ENCODE measurements around the gene LIPA. TPM values are rescaled to one million over a fixed set of nuclear protein-coding genes. Genes with fewer than 3 reads are reported as not detected.
A peak's percentile ranks its signal among the peaks of the same experiment; 100 is the strongest.
"Not testable (repeated sequence)": the region's sequence is repeated elsewhere in the genome, so short reads cannot be mapped to it uniquely, and the experiment has no call there.

Gene LIPA
- total RNA-seq: 62.5 and 142 TPM in 2 replicates

DNA sequence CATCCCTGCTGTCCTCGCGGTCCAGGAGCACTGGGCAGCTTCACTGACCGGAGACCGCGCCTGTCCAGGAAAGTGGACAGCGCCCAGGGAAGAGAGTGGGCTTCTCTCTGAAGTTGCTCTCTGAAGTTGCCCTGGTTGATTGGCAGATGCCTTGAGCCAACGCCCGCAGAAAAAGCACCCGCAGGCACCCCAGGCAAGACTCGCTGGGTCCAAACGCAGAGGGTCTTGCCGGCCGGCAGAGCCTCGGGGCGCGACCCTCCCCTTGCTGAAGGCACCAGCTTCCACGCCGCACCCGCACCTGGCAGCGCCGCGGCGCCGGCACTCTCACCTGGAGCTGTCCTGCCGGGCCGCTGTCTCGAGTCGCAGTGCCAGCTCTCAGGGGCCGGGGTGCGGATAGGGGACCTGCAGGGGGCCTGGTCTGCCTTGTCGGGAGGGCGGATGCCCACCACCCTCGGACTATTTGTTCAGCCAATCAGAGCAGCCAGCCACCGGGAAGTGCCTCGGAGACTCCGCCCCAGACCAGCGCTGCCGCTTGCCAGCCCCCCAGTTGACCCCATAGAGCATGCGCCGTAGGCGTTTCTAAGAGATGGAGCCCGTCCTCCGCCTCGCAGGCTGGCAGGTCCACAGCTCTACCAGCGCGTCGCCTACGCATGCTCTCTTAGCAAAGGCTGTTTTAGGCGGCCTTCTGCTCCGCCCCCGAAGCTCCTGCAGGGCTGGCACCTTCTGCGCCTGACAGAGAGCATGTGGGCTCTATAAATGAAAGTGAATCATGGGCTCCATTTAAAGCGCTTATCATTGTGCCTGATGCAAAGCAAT is at the start of gene LIPA:
TSS of gene LIPA (minus strand) at position 367 of the 816 bp plus-strand sequence. CDS start 4,127 bp downstream, outside the sequence.
- DNase-seq (ENCODE audit: low read depth in 2 of 2): peak; percentile 89 to 94

DNA sequence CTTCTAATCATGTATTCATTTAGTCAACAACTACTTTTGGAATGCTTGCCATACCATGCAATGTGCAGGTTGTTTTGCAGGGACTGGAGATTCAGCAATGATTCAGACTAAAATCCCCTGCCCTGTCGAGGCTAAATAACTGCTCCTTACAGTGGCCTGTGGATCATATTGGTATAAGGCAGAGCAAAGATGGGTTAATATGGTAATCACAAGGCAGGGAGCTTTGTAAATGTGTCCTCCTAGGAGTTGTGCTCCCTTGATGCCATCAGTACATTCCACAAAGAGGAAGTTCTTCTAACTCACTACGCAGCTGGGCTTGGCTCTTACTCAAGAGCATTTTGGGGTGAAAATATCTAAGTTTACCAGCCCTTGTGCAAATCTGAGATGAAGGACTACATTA is 49.7 kb upstream of the LIPA start:
- DNase-seq (ENCODE audit: low read depth in 2 of 2): no peak

DNA sequence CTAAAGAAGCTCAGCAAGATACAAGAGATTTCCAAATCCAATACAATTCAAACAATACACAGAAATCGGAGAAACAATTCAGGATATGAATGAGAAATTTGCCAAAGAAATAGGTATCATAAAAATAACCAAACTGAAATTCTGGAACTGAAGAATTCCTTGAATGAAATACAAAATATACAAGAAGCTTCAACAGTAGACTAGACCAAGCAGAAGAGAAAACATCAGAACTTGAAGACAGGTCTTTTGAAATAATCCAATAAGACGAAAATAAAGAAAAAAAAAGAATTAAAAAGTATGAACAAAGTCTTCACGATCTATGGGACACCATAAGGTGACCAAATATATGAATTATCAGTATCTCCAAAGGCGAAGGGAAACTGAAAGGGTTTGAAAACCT is 47.5 kb upstream of the LIPA start:
- DNase-seq (ENCODE audit: low read depth in 2 of 2): no peak

DNA sequence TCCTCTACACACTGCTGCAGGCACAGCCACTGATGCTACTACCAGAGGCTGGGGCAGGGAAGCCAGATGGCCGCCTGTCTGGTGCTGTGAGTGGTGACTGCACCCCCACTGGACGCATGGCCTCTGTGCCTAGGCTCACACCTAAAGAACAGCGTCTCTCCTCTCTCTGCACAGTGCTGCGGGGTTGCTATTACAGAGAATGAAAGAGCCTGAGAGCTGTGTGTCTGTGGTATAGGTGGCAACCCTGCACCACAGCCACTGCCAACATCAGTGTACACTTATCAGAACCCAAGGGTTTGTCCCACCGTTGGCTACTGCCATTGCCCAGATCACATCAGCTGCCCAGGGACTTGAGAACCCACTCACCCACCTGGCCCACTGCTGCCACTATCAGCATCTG is 46.2 kb upstream of the LIPA start:
- no peak for DNase-seq (ENCODE audit: low read depth in 2 of 2)

DNA sequence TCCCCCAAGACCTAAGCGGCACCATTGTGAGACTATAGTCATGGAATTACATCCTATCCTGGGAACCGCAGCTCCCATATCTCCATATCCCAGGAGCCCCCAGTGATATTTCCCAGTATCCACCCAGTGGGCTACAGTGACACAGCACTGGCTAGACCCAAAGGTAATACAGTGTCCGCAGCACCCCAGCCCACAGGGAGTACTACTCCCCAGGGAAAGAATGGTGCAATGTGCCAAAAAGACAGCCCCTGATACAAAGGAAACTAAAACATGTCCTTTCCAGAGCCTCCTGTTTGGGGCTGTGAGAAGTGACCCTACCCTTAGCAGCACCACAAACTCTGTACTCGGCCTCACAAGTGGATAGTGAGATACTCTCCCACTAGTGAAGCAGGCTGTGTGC is 45.8 kb upstream of the LIPA start:
- no peak for DNase-seq (ENCODE audit: low read depth in 2 of 2)

DNA sequence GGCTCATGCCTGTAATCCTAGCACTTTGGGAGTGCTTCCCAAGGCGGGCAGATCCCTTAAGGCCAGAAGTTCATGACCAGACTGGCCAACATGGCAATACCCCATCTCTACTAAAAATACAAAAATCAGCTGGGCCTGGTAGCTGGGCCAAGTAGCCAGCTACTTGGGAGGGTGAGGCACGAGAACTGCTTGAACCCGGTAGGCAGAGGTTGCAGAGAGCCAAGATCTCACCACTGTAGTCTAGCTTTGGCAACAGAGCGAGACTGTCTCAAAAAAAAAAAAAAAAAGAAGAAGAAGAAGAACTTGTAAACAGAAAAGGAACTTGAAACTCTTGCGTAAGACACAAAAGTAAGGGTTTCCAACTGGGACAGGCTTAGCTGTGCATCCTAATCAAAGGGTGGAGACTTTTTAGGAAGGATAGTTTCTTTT is 44.7 kb upstream of the LIPA start:
- no peak for DNase-seq (ENCODE audit: low read depth in 2 of 2)

DNA sequence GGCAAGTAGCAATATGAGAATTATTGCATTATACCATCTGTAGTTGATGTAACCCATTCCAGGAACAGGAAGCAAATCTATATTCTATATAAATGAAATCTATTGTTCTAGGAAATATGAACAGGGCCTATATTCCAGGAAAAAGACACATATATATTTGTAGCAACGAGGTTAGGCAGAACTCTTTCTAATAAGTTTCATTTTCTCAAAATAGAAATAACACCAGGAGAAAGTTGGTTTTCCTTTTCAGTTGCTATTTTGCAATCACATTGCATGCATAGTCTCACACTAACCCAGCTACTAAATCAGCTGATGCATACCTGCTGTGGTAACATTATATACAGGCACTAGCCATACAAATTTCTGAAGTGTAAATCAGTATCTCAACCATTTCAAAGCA is 44.0 kb upstream of the LIPA start:
- no peak for DNase-seq (ENCODE audit: low read depth in 2 of 2)

DNA sequence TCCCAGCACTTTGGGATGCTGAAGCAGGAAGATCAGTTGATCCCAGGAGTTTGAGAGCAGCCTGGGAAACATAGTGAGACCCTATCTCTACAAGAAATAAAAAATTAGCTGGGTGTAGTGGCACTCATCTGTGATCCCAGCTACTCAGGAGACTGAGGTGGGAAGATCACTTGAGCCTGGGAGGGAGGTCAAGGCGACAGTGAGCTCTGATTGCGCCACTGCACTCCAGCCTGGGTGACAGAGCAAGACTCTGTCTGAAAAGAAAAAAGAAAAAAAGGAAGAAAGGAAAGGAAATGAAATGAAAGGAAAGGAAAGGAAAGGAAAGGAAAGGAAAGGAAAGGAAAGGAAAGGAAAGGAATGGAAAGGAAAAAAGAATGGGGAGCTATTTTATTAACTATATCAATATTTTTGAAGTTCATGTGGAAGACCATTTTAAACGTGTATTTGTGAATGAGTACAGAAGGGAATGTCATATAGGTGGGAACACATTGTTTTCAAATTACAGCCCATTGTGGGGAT is 43.2 kb upstream of the LIPA start:
- DNase-seq (ENCODE audit: low read depth in 2 of 2): no peak

DNA sequence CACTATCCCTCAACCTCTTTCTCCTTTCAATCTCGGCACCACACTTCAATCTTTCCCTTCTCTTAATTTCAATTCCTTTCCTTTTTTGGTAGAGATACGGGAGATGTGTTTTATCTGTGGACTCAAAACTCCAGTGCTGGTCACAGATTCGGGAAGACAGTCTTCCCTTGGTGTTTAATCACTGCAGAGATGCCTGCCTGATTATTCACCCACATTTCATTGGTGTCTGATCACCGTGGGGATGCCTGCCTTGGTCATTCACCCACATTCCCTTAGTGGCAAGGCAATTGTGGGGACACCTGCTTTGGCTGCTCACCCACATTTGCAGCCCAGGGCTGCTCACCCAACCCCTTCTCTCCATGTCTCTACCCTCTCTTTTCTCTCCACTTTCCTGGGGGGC is 33.7 kb upstream of the LIPA start:
- DNase-seq (ENCODE audit: low read depth in 2 of 2): not testable (repeated sequence)

DNA sequence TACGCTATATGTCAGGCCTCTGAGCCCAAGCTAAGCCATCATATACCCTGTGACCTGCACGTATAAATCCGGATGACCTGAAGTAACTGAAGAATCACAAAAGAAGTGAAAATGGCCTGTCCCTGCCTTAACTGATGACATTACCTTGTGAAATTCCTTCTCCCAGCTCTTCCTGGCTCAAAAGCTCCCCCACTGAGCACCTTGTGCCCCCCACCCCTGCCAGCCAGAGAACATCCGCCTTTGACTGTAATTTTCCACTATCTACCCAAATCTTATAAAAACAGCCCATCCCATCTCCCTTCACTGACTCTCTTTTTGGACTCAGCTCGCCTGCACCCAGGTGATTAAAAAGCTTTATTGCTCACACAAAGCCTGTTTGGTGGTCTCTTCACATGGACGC is 33.1 kb upstream of the LIPA start:
- not testable (repeated sequence) for DNase-seq (ENCODE audit: low read depth in 2 of 2)

DNA sequence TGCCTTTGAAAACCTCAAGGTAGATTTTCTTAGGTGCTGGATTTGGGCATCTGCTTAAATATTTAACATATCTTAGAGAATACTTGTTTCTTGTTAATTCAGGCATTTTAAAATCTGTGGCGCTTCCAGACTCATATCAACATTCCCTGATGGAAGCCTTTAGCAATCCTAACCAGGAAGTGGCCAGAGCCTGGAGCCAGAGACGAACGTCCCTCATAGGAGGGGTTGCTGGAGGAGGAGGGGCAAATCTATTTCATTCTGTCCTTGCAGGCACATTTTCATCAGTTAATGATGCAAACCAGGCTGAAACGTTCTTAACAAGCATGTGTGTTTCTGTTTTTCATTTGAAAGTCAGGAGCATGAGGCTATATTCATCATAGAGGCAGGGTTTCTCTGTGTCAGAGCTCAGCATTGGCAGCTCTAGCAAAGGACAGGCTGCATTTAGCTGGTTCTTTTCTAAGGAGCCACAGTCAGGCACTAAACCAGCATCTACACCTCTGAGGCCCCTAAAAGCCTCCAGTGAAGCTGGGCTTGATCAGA is 32.4 kb upstream of the LIPA start:
- DNase-seq (ENCODE audit: low read depth in 2 of 2): no peak

DNA sequence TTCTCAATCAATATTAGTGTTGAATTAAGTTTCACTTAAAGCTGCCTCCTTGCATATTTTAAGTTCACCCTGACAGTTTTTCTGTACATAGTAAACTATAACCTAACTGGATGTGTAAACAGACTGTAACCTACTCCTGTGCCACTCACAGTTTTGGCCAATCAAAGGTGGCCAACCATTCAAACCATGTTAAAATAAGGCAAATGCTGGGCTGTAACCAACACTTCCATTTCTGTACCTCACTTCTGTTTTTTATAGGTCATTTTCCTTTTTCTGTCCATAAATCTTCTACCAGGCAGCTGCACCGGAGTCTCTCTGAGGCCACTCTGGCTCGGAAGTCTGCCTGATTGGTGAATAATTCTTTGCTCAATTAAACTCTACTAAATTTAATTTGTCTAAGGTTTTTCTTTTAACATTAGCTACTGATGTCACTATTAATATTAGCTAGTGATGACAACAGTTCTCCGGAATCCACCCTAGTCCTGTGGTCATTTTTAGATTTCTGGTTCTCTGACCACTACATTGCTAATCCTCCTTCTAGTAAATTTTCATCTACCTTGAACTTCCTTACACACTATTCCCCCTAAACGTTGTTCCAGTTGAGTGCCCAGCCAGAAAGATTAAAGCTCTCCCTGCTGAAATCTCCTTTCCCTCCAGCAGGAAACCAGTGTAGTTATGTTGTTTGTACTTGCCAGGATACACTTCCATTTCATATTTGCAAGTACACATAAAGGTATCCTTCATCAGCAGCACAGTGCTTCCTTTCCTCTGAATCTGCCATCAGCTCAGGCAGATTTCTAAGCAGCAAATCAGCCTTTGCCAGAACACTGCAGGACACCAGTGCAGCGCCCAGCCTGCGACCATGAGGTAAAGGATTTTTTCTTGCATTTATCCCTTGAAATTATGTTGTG is 31.7 kb upstream of the LIPA start:
- no peak for DNase-seq (ENCODE audit: low read depth in 2 of 2)

DNA sequence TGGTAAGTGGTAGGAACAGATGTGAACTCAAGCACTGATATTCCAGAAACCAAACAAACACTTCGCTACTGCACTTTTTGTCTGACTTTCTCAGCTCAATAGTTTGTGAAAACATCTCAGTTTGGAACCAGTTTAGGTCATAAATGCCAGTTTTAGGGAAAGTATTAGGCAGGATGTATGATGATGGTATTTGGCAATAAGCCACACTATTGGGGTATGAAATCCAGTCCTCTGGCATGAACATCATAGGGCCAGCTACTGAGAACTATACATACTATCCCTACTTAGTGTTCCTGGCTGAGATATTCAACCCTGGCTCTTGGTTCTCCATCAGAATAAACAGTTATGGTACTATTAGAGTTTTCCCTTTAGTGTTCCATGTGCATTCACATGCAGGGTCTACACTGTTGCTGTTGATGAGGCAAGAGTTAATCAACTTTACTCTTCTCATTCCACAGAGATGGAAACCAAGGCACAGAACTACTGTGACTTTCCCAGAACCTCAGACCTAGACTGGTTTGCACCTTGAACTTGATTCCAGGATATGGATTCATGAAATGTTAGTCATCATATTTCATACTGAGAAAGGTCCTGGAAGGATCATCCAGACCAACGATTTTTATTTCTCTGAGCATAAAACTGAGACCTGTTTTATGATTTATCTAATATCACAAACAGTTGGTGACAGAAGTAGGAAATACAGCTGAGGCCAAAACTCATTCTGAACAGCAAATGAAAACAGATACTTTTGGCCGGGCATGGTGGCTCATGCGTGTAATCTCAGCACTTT is 30.2 kb upstream of the LIPA start:
- no peak for DNase-seq (ENCODE audit: low read depth in 2 of 2)

DNA sequence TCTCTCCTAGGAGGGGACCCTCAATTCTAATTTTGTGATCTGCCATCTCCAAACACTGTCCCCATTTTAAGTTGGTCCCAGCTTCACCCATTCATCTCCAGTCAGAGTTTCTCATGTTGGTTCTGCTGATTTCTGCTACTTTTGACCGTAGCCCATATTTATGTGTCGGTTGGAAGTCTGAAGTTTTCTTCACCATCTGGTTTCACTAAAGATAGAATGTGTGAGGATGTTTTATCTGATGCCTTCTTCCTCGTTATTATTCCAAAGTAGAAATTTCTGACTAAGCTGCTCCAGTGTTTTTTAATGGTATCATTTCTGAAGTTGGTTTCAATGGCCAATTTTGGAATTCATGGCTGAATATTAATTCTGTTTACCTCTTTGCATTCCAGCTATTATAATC is 28.9 kb upstream of the LIPA start:
- no peak for DNase-seq (ENCODE audit: low read depth in 2 of 2)

DNA sequence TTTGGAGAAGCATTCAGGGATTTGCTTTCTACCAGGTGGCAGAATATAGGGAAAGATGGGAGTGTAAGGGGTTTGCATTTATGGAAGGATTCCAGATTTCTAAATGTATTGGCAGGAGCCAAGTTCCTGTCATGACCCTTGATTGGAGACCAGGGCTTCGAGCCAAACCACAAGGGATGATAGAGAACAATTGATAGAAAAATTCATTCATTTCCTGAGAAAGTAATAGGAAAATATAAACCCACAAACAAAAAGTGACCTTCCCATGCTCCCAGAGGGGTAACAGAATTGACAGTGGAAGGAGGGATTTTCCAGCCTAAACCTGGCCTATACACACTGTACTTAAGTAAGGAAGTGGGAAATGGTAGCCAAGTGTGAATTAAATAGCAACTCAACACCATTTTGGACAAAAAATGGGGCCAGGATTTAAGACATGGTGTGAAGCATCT is 27.9 kb upstream of the LIPA start:
- peak; percentile 97 to 99 for DNase-seq (ENCODE audit: low read depth in 2 of 2)

DNA sequence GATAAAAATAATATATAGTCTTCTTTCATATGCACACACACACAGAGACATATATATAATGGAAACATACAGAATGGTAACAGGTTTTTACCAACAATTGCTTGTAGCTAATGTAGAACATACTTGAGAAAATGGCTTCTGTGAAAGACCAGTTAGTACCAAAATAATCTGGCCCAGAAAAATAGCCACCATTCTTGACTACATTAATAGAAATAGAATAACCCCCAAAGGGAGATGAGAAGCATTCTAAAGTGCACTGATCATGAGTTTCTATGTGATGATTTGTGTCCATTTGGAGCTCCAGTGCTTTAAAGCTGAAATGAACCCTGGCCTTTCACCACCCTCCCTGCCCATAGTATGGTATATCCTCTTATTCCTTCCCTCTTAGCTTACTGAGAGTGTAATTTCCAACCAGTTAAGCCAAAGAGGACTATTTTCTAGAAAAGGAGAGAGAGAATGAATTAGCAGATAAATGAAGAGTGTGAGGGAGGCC is 27.4 kb upstream of the LIPA start:
- peak in 1 of 2 donors; percentile 33 for DNase-seq (ENCODE audit: low read depth in 2 of 2)

DNA sequence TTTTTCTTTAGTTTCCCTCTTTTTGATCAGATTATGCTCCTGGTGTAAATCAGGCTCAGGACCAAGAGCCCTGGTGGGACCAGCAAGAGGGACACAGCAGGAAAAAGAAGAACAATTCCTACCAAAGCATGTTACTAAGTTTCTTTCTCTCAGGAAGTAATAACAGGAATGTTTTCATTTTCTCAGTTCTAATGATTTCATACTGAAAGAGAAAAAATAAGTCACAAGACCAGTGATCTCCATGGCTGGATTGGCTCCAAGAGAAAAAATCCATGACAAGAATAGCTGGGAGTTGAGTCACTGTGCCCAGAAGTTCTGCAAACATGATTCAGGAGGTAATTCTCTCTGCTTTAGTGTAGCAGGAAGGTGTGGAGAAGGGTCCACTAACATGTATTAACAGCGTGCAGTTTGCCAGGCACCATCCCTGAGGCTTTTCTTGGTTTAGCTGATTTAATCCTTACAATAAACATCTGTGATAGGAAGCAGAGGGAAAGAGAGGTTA is 26.5 kb upstream of the LIPA start:
- peak; percentile 97 to 98 for DNase-seq (ENCODE audit: low read depth in 2 of 2)

DNA sequence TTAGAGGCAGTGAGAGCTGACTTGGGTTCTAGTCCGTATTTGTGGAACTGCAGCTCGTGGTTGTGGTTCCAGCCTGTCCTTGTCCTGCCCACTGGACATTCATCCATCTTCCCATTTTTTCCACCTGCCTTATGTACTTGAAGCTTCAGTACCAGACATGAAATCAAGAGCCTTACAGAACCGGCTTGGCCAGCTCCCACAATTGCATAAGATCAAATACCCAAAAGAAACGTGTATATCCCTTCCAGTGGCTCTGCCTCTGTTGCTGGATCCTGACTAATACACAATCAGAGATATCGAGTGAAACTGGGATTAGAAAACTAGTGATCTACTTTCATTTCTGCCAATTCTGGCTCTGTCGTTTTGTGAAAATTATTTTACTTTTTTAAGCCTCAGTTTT is 23.8 kb upstream of the LIPA start:
- DNase-seq (ENCODE audit: low read depth in 2 of 2): no peak

DNA sequence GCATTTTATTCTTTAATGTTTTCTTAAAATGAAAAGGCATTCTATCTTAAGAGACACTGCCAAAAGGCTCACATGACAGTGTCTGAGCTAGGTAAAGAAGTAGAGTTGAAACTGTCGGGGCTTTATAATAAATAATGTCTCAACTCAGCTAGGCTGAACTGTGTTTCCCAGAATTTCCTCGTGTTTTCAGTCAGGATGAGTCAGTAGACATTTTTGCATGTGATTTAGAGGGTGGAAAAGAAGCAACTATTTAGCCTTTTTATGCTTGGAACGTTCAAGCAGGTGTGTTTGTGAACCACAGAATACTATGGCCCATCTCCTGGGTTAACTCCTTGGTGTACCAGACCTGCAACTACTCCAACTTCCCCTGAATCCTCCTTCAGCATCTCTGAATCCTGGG is 23.4 kb upstream of the LIPA start:
- DNase-seq (ENCODE audit: low read depth in 2 of 2): no peak

DNA sequence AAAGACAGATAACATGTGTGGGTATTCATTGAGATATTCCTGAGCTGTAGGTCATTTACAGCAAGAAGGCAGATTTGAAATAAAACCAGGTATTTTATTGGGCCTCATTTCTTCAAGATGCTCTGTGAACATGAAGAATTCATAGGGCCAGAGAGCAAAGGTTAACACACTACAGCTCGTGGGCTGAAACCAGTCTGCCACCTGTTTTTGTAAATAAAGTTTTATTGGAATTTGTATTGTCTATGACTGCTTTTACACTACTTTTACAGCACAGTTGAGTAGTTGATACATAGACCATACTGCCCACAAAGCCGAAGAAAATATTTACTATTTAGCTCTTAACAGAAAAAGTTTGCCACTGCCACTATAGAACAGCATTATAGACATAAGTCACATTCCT is 22.1 kb upstream of the LIPA start:
- no peak for DNase-seq (ENCODE audit: low read depth in 2 of 2)

DNA sequence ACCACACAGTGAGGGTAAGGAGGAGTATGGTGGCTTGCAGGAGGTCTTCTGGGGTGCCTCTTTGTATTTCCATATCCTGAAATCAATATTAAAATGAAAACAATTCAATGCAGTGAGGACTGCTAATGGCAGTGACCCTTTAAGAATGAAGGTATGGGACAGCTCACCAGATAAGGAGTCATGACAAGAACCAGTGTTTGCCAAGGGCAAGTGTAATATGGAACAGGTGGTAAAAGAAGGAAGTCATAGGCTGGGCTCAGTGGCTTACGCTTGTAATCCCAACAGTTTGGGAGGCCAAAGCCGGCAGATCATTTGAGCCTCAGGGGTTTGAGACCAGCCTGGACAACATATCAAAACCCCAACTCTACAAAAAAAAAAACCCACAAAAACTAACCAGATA is 20.0 kb upstream of the LIPA start:
- no peak for DNase-seq (ENCODE audit: low read depth in 2 of 2)
